Erythroblast (primary cell): ENCODE results near the gene BUB3.

Source experiments
- DNase-seq, 2 experiments: peaks; one replicate each; lab custom pipeline; 2025; lab: John Stamatoyannopoulos, UW
- GATA1 ChIP-seq: IDR thresholded peaks from 2 replicates; pipeline ENCODE4 v1.6.1; 2011; ENCODE audit warnings: low read depth, mild to moderate bottlenecking, control low read depth, low read length, moderate library complexity
- POLR2A ChIP-seq: IDR thresholded peaks from 2 replicates; pipeline ENCODE4 v1.6.1; 2011; ENCODE audit warnings: mild to moderate bottlenecking, low read length

BUB3 gene

DNA sequence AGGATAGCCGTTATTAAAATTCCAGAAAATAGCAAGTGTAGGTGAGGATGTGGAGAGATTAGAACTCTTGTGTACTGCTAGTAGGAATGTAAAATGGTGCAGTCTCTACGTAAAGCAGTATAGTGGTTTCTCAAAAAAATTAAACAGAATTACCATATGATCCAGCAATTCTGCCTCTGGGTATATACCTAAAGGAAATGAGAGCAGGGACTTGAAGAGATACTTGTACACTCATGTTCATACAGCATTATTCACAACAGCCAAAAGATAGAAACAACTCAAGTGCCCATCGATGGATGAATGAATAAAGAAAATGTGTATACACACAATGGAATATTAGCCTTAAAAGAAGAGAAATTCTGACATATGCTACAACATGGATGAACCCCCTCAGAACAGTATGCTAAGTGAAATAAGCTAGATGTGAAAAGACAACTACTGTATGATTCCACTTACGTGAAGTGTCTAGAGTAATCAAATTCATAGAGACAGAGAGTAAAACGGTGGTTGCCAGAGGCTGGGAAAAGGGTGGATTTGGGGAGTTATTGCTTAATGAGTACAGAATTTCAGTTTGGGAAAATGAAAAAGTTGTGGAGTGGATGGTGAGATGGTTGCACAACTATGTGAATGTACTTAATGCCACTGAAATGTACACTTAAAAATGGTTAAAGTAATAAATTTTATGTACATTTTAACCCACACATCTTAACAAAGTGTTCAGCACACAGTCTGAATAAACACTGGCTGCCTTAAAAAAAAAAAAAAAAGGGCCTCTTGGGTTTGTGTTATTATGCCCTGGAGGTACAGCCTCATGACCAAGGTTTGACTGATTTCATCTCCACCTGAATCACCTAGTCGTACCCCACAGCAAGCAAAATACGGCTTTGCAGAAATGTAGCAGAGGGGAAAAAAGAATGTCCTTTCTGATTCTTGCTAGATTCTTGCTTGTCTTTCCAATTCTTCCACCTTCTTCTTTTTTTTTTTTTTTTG lies 26.2 kb downstream of the BUB3 start:
- DNase-seq, result no peak
- no peak for TF ChIP-seq POLR2A
- TF ChIP-seq GATA1, result no peak

DNA sequence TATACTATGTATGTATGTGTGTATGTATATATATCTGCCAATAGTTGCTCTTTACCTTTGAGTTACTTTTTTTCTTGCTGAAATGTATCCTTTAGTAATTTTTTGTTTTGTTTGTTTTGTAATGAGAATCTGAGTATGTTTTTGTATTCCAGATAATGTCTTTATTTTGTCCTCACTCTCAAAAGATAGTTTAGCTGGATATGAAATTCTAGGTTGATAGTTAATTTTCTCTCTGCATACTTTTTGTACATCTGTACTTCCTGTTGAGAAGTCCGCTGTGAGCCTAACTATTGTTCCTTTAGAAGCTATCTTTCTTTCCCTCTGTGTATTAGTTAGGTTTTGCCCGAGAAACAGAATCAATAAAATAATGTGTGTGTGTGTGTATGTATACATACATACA lies 29.5 kb downstream of the BUB3 start:
- TF ChIP-seq POLR2A, result no peak
- TF ChIP-seq GATA1, result no peak
- peak in 1 of 2 experiments; percentile 7 for DNase-seq

DNA sequence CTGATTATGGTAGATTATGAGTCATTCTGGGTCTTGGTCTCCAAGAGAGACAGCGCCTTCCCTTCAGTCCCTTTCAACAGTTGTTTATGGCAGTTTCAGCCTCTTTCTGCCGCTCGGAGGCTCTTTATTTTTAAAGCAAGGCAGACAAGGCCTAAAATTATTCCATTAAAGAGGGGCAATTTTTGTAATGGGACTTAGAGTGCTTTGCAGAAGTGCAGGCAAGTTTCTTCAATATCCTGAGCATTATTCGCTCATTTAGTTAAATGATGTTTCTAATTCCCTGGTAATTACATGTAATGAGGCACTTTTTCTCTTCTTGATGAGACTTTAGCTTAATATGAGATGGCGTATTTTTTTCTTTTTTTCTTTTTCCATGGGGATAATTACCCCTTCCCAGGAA lies 33.6 kb downstream of the BUB3 start:
- TF ChIP-seq GATA1 (no peak), POLR2A (no peak)
- no peak for DNase-seq

DNA sequence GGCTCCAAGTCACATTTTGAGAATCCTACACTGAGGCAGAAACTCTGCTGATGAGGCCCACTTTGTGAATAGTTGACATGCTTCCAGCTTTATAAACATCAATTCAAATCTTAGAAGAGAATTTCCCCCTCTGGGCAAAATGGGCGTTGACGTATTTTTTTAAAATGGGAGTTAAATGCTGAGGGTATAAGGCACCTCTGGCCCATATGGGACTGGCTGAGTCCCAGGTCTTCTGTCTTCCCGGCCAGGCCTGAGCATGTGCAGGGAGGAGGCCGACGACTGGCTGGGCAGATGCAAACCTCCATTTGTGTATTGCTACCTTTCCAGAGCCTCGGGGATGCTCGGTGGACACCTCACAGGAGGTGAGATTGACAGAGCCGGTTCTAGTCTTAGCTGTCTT lies 37.7 kb downstream of the BUB3 start:
- TF ChIP-seq POLR2A (no peak), GATA1 (no peak)
- no peak for DNase-seq

DNA sequence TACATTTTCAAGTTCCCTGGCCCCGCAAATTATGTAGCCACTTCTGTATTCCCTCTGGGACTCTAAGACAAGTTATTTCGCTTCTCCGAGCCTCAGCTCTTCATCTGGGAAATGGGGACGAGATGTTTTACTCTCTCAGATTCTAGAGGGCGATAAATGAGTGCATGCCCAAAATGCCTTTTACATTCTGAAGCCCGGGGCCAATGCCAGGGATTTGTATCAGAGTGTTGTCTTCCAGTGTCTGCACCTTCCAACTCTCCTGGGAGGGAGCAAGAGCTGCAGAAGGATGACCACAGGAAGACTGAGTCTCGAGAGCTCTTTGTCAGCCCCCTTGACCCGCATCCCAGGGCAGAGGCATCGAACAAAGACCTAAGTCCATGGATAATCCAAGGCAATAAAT lies 39.9 kb downstream of the BUB3 start:
- TF ChIP-seq POLR2A, result no peak
- TF ChIP-seq GATA1, result no peak
- no peak for DNase-seq

DNA sequence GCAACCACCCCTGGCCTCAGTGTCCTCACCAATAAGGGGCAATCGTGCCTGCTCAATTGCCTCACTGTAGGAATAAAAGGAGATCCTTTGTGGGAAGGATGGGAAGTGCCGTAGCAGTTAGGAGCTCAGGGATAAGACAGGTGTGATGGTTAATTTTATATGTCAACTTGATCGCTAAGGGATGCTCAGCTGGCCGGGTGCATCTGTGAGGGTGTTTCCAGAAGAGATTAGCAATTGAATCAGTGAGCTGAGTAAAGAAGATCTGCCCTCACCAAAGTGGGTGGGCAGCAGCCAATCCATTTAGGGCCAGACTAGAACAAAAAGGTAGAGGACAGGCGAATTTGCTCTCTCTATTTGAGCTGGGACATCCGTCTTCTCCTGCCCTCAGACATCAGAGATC lies 46.3 kb downstream of the BUB3 start:
- no peak for DNase-seq
- TF ChIP-seq GATA1, result no peak
- no peak for TF ChIP-seq POLR2A

DNA sequence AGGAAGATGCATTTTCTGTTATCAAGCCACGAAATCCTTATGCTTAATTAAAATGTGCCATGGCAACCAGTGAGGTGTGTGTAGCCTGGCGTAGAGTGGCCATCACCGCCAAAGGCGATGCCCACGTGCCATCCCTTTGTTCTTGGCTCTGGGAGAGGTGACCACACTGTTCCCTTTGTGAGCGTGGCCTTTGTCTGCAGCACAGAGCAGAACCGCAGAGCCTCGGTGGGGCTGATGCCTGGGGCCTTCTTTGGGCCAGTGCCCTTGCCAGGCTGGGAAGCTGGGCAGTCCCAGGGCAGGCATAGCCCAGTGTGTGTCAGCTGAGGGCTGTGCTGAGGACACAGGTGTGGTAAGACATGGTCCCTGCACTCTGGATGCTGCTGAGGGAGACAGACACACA lies 48.3 kb downstream of the BUB3 start:
- TF ChIP-seq GATA1 (no peak), POLR2A (no peak)
- DNase-seq, result no peak

DNA sequence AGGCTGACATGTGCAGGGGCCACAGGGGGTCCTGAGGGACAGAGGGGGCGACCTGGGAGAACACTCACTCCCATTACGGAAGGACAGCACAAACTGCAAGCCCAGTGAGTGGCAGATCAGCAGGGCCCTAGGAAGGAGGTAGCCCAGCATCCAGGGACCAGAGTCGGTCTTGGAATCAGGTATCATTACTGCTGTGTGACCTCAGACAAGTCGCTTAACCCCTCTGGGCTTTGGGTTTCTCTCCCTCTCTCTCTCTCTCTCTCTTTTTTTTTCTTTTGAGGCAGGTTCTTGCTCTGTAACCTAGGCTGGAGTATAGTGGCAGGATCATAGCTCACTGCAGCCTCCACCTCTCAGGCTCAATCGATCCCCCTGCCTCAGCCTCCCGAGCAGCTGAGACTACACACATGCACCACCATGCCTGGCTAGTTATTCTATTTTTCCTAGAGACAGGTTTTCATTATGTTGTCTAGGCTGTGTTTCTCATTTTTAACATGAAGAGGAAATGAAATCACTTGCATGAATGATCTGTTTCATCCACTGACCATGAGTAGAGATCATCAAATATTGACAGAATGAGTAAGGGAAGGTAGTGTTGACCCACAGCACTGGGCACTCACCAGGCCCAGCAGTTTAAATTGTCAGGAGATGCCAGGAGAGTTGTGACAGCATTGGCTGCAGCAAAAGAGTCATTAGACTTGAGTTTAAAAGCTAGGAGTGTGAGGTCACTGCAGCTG lies 49.4 kb downstream of the BUB3 start:
- no peak for DNase-seq
- TF ChIP-seq POLR2A, result no peak
- TF ChIP-seq GATA1, result no peak

DNA sequence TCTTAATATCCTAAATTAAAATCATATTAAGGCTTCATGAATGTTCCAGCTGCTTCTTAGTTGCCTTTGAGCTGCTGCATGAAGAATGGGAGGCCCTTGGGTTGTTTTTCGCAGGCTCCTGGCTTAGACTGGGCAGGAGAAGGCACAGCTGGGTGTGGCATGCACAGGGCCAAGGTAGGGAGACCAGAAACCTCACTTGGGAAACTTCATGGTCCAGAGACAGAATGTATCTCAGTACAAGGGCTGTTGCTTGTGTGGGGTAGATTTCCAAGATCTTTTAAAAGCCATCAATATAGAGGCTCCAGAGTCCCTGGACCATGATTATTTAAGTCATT lies 49.9 kb downstream of the BUB3 start:
- no peak for DNase-seq
- TF ChIP-seq POLR2A (no peak), GATA1 (no peak)

DNA sequence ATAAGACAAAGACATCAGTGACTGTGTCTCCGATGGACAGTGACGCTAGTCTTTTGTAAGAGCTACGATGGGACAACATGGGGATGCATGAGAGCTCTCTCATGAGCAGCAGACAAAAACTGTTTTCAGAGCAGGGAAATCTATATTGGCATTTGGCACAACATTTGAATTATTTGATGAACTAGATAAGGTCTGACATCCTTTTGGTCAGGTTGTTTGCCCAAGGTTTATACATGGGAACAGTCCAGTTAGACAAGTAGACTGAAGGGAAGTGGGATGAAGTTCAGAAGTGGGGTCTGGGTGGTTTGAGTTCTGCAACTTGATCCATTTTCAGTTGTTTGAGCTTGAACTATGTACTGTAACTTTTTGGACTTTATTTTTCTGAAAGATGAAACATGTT lies 50.8 kb downstream of the BUB3 start:
- no peak for TF ChIP-seq POLR2A
- TF ChIP-seq GATA1, result no peak
- DNase-seq, result no peak

DNA sequence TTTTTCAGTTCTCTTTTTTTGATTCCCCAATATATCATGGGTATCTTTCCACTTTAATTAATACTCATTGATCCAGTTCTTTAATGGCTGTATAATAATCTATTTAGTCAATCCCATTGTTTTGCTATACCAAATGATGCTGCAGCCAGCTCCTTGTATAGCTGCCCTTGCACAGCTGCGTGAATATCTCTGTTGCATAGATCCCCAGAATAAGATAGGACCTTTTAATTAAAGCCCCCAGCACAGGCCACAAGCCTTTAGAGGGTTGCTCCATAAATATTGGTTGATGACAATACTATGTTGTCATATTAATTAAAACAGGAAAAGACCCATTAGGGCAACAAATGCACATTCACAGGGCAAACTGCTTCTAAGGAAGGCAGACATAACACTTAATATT lies 57.9 kb downstream of the BUB3 start:
- TF ChIP-seq POLR2A (no peak), GATA1 (no peak)
- DNase-seq, result no peak

DNA sequence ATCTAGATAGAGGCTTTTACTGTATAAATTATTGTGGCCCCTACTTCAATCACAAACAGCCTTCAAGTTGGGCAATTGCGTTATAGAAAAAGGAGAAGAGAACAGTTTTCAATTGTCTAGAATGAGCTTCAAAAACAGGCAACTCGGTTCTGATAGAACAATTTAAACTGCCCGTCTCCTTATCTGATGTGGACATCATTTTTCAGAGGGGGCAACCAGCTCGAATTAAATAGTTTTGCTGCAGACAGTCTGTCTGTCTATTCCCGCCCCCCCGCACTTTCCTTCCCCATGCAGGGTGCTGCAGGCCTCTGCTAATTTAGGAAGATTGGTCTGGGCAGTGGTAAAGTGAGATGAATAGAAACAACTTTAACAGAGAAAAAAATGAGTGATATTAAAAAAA lies 58.4 kb downstream of the BUB3 start:
- TF ChIP-seq POLR2A, result no peak
- DNase-seq, result no peak

DNA sequence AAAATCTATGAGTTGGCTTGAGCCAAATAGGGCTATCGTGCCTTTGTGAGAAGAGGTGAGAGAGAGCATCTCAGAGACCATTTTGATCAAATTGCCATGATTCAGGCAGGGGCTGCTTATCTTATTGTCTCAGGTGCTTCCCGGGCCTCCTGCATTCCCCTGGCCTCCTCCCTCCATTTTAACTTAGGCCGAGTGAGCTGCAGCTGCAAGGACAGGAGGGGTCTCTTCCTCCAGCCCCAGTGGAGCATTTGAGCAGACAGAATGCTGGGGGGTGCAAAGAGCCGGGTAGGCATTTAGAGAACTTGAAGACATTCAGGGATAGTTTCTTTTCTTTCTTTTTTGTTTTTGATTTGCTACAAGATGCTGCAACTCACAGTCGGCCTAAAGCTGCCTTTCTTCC lies 59.0 kb downstream of the BUB3 start:
- TF ChIP-seq POLR2A, result no peak
- no peak for TF ChIP-seq GATA1
- no peak for DNase-seq
